GM18951 (cell line): ENCODE data around the gene COX7C.
"Not testable (repeated sequence)": the region's sequence is repeated elsewhere in the genome, so short reads cannot be mapped to it uniquely, and the experiment has no call there.

Experiments used
- POLR2A ChIP-seq: IDR thresholded peaks from 4 replicates; pipeline ENCODE4 v1.6.1; 2011; ENCODE audit warnings: mild to moderate bottlenecking; ENCODE audit not compliant: insufficient read length, insufficient read depth; ENCODE audit errors: extremely low read depth
- in situ Hi-C: fragments of 300-500 bp; cut with MboI; formaldehyde crosslinking; loops from one replicate; pipeline ENCODE4 v1.12.0; 2022; ENCODE audit warnings: low sequenced_read_pairs, mixed read lengths, inconsistent platforms; ENCODE audit not compliant: unreplicated experiment

COX7C gene

GRCh38 chr5:86626149-86626548 is 8.4 kb downstream of the COX7C start:
- TF ChIP-seq POLR2A, result no peak
- in situ Hi-C loops, result no loop called here

- in situ Hi-C loops, result no loop called here
- TF ChIP-seq POLR2A, result no peak
Measured at GRCh38 chr5:86631165-86631564, 13.4 kb downstream of the COX7C start.

- in situ Hi-C loops, result no loop called here
- no peak for TF ChIP-seq POLR2A
Measured at GRCh38 chr5:86640998-86641397, 23.3 kb downstream of the COX7C start.

DNA sequence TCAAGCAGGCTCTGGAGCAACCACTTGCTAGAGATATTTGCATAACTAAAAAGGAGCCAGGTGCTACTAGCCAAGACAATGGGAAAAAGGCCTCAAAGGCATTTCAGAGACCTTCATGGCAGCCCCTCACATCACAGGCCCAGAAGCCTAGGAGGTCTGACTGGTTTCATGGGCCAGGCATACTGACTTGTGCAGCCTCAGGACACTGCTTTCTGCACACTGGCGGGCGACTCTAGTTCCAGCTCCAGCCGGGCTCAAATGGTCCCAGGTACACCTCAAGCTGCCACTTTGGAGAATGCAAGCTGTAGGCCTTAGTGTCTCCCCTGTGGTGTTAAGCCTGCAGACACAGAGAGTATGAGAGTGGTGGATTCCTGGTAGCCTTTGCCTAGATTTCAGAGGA is 27.1 kb downstream of the COX7C start:
- in situ Hi-C loops, result no loop called here
- TF ChIP-seq POLR2A, result no peak

GRCh38 chr5:86645885-86646284 is 28.1 kb downstream of the COX7C start:
- TF ChIP-seq POLR2A, result no peak
- in situ Hi-C loops, result no loop called here

DNA sequence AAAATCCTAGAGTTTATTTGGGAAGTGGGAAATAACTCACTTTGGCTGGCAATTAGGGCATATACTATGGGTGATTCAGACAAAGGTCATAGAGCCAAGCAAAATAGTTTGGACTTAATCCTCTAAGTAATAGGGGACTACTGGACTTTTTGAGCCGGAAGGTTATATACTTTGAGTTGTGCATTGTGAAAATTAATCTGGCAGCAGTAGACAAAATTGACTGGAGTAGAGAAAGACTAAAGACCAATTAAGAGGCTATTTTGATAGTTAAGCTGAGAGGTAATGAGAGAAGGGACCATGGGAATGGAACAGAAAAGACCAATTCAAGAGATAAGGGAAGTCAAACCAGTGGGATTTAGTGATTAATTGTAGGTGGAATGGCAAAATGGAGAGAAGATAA is 28.9 kb downstream of the COX7C start:
- in situ Hi-C loops, result no loop called here
- no peak for TF ChIP-seq POLR2A

DNA sequence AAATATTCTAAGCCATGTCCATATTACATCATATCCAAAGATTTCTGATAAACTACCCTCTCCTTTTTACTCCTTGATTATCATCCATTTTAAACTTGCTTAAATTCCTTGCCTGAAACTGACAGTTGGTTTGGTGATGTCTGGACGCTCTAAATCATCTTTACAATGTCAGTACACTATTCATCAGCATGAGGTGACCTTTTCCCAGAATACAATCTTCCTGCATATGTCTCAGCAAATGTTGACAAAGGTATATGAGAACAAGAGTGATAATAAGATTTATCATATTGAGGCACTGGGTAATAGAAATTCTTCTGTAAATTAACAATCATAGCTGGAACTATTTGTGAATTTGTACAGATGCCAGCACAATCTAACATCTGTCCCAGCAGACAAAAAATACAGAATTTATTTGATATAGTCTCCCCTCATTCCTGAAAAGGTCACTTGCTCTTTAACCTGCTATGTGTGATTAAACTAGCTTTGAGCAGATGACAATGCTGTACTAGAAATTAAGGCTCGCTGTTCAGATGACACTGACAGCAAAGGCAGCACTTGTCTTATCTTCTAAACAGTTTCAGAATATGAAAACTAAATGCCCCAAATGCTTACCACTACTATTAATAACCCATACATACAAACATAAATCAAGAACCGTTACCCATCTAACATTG is 32.2 kb downstream of the COX7C start:
- no peak for TF ChIP-seq POLR2A
- in situ Hi-C loops, result no loop called here

DNA sequence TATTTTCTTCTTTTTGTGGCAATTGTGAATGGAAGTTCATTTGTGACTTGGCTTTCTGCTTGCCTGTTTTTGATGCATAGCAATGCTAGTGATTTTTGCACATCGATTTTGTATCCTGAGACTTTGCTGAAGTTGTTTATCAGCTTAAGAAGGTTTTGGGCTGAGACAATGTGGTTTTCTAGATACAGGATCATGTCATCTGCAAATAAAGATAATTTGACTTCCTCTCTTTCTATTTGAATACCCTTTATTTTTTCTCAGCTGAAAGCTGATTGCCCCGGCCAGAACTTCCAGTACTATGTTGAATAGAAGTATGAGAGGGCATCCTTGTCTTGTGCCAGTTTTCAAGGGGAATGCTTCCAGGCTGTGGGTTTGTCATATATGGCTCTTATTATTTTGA is 43.0 kb downstream of the COX7C start:
- in situ Hi-C loops, result not testable (repeated sequence)

DNA sequence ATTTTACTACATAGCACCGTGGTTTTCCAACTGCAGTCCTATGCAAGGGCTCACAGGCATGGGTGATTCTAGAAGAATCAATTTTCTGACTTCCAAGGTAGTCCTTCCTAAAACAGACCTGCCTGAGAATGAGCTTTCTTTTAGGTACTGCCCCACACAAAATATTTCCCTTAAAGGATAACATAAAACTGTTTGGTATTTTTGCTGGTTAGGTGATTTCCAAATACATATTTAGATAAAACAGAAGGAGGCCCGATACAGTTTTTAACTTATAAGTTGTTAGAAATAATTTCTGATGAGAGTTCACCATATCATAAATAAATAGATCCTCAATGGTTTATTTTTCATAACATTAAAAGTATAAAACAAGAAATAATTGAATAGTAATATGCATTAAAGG is 46.4 kb downstream of the COX7C start:
- in situ Hi-C loops, result no loop called here
- no peak for TF ChIP-seq POLR2A

- TF ChIP-seq POLR2A, result no peak
- in situ Hi-C loops, result no loop called here
Measured at GRCh38 chr5:86665984-86666760, 48.4 kb downstream of the COX7C start.

- in situ Hi-C loops, result no loop called here
- TF ChIP-seq POLR2A, result no peak
Measured at GRCh38 chr5:86666981-86667380, 49.2 kb downstream of the COX7C start.
